NCI-H1092 treated with DMSO at 0.1 percent for 48 hours (cell line): Measurements from ENCODE around the gene C9orf50.
"Not testable (repeated sequence)": the region's sequence is repeated elsewhere in the genome, so short reads cannot be mapped to it uniquely, and the experiment has no call there.

Experiments used
- DNase-seq: peaks from one replicate; lab custom pipeline; 2025; lab: John Stamatoyannopoulos, UW

Gene C9orf50

GRCh38 chr9:129610473-129611306 lies 10.2 kb downstream of the C9orf50 start:
- DNase-seq = peak; percentile 42

DNA sequence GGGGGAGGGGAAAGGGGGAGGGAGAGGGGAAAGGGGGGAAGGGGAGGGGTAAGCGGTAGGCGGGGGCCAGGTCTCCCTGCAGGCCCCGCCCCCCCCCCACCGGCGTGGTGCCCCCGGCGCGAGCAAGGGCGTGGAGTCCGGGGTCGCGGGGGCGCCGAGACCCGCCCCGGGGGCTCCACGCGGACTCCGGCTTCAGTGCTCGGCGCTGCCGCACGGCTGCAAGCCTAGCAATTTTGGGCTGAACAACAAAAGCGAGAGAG lies 10.8 kb downstream of the C9orf50 start:
- no peak for DNase-seq

DNA sequence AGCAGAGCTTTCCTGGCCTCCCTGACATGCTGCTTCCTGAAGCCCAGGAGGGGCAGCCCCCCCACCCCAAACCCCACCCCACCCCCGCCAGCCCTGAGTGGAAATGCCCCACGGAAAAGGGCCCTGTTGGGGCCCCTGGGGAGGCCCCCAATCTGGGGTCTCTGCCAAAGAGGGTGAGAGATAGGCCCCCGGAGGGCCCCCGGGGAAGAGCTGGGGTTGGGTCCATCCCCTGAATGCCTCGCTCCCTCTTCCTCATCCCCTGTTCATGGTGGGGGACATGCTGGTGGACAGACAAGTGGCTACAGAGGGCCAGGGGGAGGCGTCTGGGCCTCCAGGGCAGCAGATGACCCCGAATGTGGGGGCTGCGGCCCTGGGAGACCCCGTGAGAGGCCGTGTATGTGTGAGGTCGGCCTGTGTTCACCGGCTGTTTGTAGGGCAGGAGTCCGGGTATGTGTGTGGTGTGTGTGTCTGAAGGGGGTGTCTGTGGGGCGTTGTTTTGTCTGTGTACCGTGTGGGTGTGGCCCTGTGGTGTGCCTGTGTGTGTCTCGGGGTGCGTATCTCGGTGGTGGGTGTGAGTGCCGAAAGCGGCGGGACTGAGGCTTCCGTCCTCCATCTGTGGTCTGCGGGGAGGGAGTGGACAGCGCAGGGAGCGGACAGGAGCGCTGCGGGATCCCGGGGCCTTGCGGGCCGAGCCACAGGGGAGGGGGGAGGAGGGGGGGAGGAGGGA lies 11.3 kb downstream of the C9orf50 start:
- DNase-seq = no peak

- DNase-seq = no peak
These were observed 12.1 kb downstream of the C9orf50 start for GRCh38 chr9:129608561-129609481.

- DNase-seq = no peak
These were observed 13.9 kb downstream of the C9orf50 start for GRCh38 chr9:129607027-129607387.

DNA sequence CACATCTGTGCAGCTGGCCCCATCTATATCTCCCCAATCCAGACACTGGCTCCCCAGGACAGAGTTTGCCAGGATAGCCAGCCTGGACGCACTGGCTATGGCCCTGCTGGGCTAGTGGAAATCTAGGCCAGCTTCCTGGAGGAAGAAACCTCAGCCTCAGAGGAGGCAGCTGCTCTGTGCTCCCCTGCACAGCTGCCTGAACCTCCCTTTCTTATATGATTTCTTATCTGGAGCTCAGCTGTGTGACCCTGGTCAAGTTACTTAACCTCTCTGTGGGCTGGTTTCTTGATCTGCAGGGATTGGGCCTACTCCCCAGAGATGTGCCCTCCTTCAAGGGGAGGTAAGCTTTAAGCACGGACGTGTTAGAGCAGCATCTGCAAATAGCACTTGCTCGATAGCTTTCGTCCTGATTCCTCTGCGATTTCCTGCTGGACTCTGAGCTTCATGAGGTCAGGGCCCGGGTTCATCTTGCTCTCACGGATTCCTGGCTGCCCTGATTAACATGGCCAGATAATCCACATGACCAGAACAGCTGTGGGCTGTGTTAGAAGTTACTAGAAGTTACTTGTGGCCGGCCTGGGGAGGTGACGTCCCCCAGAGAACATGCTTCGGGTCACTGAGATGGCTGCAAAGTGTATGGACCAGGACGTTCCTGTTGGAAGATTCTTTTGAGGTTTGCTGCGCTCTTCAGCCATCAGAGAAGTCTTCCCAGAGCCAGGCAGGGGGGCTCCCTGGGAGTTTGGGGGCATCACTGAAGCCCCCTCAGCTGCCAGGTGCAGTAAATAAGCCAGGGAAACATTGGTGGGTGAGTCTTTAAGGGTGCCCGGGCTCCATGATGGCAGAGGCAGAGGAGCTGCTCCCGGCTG lies 14.5 kb downstream of the C9orf50 start:
- no peak for DNase-seq

DNA sequence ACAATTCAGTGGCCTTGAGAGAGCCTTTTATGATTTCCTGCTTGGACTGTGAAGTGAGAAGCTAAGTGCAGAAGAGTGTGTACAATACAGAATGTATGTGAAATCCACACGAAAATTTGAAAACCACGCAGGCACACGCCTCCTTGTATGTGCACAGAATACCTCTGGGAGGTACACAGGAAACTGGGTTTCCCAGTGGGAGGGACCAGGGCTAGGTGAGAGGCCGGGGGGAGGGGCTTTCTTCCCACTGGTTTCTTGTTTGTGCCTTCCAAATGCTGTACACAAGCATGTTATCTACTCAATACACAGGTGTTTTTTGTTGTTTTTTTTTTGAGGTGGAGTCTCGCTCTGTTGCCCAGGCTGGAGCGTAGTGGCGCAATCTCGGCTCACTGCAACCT lies 16.1 kb downstream of the C9orf50 start:
- no peak for DNase-seq

DNA sequence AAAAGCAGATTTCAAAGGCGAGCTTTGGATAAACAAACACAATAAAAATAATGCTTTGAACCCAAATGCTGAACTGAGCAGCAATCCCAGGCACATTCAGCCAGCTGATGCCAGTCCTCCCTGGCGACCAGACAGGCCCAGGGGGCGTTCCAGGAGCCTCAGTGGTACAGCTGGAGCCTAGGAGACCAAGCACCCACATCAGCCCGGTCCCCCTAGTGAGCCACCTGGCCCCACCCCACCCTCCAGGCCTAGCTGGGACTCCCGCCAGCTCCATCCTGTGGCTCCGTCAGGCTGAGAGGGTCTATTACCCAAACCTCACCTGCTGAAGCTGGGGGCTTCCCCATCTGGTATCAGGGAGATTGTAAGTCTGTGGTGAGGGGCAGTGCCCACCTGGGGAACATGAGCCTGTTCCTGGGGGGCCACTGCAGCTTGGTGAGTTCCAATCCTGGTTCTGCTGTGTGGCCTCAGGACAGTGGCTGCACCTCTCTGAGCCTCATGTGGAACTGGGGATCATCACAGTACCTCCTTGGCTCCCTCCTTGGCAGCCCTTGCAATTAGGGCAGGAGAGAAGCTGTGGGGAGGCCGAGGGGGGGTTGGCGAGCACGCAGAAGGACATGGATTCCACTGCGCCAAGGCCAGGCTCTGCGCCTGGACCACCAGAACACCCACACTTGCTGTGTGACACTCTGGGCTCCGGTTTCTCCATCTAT lies 16.7 kb downstream of the C9orf50 start:
- DNase-seq = peak; percentile 31

DNA sequence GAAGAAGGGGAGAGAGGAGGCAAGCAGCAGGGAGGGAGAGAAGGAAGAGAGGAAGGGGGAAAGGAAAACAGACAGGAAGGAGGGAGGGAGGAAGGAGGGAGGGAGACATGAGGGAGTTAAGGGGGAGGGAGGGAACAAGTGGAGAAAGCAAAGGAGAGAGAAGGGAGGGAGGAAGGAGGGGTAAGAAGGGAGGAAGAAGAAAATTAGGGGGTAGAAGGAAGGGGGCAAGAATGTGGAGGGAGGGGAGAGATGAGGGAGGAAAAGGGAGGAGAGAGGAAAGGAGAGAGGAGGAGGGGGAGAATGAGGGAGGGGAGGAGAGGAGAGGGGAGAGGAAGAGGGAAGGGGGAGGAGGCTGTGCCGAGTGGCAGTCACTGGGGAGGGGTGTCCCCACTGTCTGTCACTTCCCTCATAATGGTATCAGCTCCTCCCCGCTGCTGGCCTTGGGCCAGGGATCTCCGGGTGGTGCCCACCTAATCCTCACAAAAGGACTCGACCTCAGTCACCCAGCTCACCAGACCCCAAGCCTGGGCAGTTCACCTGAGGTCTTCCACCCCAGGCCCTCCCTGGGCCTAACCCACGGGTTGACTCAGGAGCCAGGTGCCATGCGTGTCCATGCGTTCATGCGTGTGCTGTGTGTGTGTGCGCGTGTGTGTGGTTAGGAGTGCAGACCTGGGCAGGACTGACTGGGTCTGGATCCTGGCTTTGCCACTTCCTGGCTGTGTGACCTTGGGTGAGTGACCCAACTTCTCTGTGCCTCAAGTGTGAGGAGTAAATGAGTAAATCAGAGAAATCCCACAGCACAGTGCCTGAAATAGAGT lies 18.1 kb downstream of the C9orf50 start:
- DNase-seq = no peak

DNA sequence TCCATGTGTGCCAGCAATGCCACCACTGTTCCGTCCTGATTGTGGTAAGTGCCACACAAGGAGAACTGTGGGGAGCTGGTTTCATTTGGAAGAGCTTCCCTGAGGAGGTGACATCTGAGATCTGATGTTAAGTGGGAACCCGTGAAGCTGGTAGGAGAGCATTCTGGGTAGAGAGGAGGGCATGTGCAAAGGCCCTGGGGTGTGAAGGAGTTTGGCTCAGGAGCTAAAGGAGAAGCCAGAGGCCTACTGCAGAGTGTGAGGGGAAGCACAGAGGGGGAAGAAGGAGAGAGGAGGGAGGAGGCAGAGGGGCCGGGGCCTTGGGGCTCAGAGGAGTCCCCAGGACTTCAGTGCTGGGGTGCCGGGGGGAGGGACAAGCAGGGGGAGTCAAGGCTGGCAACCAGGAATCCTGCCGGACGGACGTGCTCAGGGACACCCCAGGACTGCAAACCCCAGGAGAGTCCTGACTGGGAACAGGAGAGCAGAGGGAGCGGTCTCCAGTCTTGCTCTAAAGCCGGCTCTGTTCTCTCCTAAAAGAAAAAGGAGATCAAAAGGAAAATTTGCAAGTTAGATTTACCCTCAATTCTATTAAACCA lies 19.7 kb downstream of the C9orf50 start:
- DNase-seq = no peak

DNA sequence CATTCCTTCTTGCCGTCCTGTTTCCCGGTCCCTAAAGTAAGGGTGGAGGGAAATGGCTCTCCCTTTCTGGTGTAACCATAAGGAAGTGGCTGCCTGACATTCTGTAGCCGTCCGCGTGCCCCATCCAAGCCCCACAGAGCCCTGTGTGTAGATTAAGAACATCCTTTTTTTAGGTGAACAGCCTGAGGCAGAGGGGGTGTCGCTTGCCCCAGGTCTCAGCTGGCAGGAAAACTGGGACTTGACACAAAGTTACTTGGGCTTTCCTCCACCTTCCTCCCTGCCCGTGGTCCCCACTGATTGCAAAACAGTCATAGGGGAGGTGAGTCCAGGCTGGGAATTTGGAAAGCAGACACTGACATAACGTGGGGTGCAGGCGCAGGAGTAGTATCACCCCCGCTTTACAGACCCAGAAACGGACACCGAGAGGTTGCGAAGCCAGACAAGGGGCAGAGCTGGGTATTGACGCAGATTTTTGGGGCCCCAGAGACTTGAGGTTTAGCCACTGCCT lies 22.8 kb downstream of the C9orf50 start:
- no peak for DNase-seq

DNA sequence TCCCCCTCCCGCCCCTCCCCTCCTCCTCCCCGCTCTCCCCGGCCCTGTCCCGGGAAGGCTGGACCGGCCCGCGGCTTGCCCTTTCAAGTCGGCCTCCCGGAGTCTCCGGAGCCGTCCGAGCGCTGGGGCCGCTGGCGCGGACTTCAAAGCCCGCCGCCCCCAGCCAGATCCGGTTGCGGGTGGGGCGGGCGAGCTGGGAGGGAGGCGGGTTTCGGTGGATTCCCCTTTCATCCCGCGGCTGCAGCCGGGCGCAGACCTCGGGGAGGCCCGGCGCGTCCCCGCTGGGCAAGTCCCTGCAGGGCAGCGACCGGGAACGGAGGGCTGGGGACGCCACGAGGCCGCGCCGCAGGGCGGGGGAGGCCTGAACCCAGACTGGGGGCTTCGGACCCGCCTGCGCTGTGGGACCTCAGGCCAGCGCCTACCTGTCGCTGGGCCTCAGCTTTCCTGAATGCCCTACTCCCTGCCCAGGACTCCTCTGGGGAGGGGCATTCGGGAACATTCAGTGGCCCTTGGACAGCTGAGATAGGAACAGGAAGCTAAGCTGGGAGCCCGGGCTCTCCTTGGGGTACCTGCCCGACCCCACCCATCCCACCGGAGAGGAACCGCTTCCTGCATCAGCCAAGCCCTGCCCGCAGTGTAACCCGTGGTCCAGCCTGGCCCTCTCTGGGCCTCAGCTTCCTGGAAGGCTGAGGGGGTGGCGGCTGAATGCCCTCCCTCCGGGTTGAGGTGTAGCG lies 23.4 kb downstream of the C9orf50 start:
- no peak for DNase-seq

- DNase-seq = no peak
These were observed 24.2 kb downstream of the C9orf50 start for GRCh38 chr9:129596541-129597331.

DNA sequence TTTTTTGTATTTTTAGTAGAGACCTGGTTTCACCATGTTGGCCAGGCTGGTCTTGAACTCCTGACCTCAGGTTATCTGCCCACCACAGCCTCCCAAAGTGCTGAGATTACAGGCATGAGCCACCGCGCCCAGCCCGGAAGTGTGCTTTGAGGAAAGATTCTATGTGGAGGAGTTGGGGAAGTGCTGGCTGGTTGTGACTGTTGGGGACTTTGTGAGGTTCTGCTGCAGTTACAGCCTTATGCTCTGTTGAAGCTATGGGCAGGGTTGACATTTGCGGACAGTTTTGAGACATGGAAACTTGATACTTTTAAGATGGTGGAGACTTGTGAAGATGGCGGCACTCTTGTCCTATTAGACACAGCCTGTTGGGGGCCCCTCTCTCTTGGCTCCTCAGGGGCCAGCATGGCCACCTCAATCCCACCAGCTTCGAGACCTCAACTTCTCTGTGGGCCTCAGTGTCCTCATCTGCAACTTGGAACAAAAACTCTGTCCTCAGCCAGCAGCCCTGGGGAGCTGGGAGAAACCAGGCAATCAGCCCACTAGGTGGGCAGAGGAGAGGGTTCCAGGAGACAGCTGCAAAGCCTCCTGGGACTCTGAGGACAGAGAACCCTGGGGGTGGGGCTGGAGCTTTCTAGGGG lies 24.9 kb downstream of the C9orf50 start:
- DNase-seq = no peak

DNA sequence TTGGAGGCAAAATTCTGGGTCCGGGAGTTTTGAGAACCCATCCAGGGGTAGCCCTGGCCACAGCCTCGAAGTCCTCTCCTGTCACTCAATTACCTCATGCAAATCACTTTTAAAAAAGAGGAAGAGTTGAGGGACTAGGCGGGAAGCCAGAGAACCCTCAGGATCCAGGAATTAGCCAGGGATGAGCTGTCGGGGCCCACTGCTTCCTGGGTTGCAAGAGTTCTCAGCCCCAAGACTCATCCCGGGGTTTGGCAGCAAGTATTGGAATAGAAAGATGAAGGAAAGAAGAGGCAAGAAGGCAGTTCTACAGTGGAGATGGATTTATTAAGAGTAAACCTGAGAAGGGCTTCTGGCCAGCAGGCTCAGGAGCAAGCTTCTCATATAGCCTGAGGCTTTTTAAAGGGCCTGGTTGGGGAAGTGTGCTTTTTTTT lies 25.6 kb downstream of the C9orf50 start:
- no peak for DNase-seq

DNA sequence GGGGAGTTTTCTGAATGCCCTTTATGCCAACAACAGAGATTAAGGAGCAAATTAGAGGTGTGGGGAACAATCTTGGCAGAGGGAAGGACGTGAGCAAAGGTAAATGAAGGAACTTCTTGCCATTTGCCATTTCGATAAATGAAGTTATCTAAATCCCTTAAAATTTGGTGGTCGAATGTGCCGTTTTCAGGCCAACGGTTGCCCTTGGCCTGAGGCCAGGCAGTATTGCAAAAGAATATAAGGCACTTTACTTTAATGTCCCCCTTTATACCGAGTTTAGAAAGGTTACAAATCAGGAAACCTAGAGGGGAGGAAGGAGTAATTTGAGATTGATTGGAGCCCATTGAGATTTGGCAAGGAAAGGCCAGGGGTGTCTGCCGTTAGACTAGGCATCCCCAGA lies 26.3 kb downstream of the C9orf50 start:
- no peak for DNase-seq

- not testable (repeated sequence) for DNase-seq
These were observed 28.1 kb downstream of the C9orf50 start for GRCh38 chr9:129592790-129593189.

DNA sequence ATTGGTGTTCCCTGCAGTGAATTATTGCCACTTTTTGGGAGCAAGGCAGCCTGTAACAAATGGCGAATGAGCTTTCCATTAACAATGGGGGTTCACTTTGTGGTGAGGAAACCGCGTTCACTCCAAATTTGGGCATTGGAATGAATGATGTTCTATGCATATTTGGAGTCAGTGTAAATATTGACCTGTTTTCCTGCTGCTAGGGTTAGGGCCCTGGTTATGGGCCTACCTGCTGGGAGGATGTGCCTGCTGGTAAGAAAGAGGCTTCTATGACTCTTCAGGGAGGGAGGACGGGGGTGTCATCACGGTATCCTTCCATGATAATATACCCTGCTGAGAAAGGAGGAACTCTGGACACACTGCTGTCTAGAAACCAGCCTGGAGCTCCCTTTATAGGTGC lies 29.0 kb downstream of the C9orf50 start:
- DNase-seq = no peak
